ENCODE data around the gene PRSS38. TPM values are rescaled to one million over a fixed set of nuclear protein-coding genes. Genes with fewer than 3 reads are reported as not detected.
"Not testable (repeated sequence)": the region's sequence is repeated elsewhere in the genome, so short reads cannot be mapped to it uniquely, and the experiment has no call there.

PRSS38 gene
- total and polyA plus RNA-seq, 4 donors, result not detected

DNA sequence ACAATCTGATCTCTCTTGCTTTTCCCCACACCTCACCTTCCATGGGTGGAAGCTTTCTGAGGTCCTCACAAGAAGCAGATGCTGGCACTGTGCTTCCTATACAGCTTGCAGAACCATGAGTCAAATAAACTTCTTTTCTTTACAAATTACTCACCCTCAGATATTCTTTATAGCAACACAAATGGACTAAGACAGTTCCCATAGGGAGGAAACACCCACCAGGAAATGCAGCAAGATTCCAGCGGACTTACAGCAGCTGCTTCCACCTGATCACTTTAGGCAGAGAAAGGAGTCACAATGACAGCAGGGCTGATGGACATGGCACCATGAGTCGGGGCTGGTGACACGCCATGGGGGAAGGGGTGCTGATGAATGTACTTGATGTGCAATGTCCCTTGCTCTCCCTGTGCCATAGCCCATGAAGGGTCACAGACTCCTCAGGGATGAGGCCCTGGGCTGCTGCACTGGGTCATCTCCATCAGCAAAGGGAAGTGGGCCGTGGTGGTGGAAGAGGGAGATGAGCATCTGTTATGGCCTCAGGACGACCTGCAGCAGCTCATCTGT, 53.9 kb downstream of the PRSS38 start:
- no peak for TF ChIP-seq CTCF (IDR thresholded peaks at IDR 0.05; ENCODE audit: control extremely low read depth, extremely low read depth)
- 32 to 54% methylated on average over 5 of the region's 5 CpGs for WGBS, 2 donors
- Histone ChIP-seq H3K9me3 (ENCODE audit: control insufficient read depth in 4 of 4, insufficient read depth in 3 of 4, low read length in 3 of 4) (peaks cover 0 to 20% (median 7%) of the 10 kb centered on the region in 4 donors), H3K4me1 (ENCODE audit: control insufficient read depth in 5 of 5, insufficient read depth in 5 of 5, low read length in 5 of 5) (peaks cover 0 to 1% (median 0%) of the 10 kb centered on the region in 5 donors), H3K4me3 (no peak overlapping the region), H3K27me3 (ENCODE audit: control insufficient read depth in 3 of 3, insufficient read depth in 3 of 3, low read length in 2 of 3) (no peaks in the 10 kb centered on the region), H3K27ac (ENCODE audit: low read depth in 1 of 2, low read length in 1 of 2) (no peak overlapping the region), H3K36me3 (ENCODE audit: control insufficient read depth in 4 of 4, insufficient read depth in 4 of 4, low read length in 4 of 4) (no peaks in the 10 kb centered on the region), H3K9ac (ENCODE audit: insufficient read depth in 1 of 2, low read length in 2 of 2) (no peak overlapping the region)
- DNase-seq, result no peak
- ATAC-seq (ENCODE audit: insufficient read depth, low FRiP score), result no peak

- no peak for TF ChIP-seq CTCF (IDR thresholded peaks at IDR 0.05; ENCODE audit: control extremely low read depth, extremely low read depth)
- 18 to 48% methylated on average over 5 of the region's 5 CpGs for WGBS, 2 donors
- no peak for ATAC-seq (ENCODE audit: insufficient read depth, low FRiP score)
Observed at GRCh38 chr1:227869851-227870305, 54.4 kb downstream of the PRSS38 start.

GRCh38 chr1:227870366-227870765, 54.9 kb downstream of the PRSS38 start:
- WGBS, 2 donors, result 47 to 63% methylated on average over 3 of the region's 3 CpGs
- ATAC-seq (ENCODE audit: insufficient read depth, low FRiP score), result no peak
- DNase-seq, result no peak
- Histone ChIP-seq H3K9me3 (ENCODE audit: control insufficient read depth in 4 of 4, insufficient read depth in 3 of 4, low read length in 3 of 4) (peaks cover 0 to 18% (median 3%) of the 10 kb centered on the region in 4 donors), H3K4me3 (no peak overlapping the region), H3K4me1 (ENCODE audit: control insufficient read depth in 5 of 5, insufficient read depth in 5 of 5, low read length in 5 of 5) (peaks cover 0 to 1% (median 0%) of the 10 kb centered on the region in 5 donors), H3K27ac (ENCODE audit: low read depth in 1 of 2, low read length in 1 of 2) (no peak overlapping the region), H3K36me3 (ENCODE audit: control insufficient read depth in 4 of 4, insufficient read depth in 4 of 4, low read length in 4 of 4) (no peaks in the 10 kb centered on the region), H3K9ac (ENCODE audit: insufficient read depth in 1 of 2, low read length in 2 of 2) (no peak overlapping the region), H3K27me3 (ENCODE audit: control insufficient read depth in 3 of 3, insufficient read depth in 3 of 3, low read length in 2 of 3) (no peaks in the 10 kb centered on the region)
- no peak for TF ChIP-seq CTCF (IDR thresholded peaks at IDR 0.05; ENCODE audit: control extremely low read depth, extremely low read depth)

More at GRCh38 chr1:227869851-227870305, 54.4 kb downstream of the PRSS38 start:
- Histone ChIP-seq H3K9ac (ENCODE audit: insufficient read depth in 1 of 2, low read length in 2 of 2) (no peak overlapping the region), H3K27ac (ENCODE audit: low read depth in 1 of 2, low read length in 1 of 2) (no peak overlapping the region), H3K27me3 (ENCODE audit: control insufficient read depth in 3 of 3, insufficient read depth in 3 of 3, low read length in 2 of 3) (no peaks in the 10 kb centered on the region), H3K36me3 (ENCODE audit: control insufficient read depth in 4 of 4, insufficient read depth in 4 of 4, low read length in 4 of 4) (no peaks in the 10 kb centered on the region), H3K9me3 (ENCODE audit: control insufficient read depth in 4 of 4, insufficient read depth in 3 of 4, low read length in 3 of 4) (peaks cover 0 to 20% (median 7%) of the 10 kb centered on the region in 4 donors), H3K4me3 (no peak overlapping the region), H3K4me1 (ENCODE audit: control insufficient read depth in 5 of 5, insufficient read depth in 5 of 5, low read length in 5 of 5) (peaks cover 0 to 1% (median 0%) of the 10 kb centered on the region in 5 donors)
- DNase-seq, result no peak

GRCh38 chr1:227871892-227872291, 56.4 kb downstream of the PRSS38 start:
- 81 to 85% methylated on average over 5 of the region's 5 CpGs for WGBS, 2 donors
- ATAC-seq (ENCODE audit: insufficient read depth, low FRiP score), result not testable (repeated sequence)

DNA sequence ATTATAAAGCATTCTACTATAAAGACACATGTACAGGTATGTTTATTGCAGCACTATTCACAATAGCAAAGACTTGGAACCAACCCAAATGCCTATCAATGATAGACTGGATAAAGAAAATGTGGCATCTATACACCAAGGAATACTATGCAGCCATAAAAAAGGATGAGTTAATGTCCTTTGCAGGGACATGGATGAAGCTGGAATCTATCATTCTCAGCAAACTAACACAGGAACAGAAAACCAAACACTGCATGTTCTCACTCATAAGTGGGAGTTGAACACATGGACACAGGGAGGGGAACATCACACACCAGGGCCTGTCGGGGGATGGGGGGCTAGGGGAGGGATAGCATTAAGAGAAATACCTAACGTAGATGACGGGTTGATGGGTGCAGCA, 62.3 kb downstream of the PRSS38 start:
- H3K9ac ChIP-seq (ENCODE audit: insufficient read depth in 1 of 2, low read length in 2 of 2); H3K36me3 ChIP-seq (ENCODE audit: control insufficient read depth in 4 of 4, insufficient read depth in 4 of 4, low read length in 4 of 4); H3K27me3 ChIP-seq (ENCODE audit: control insufficient read depth in 3 of 3, insufficient read depth in 3 of 3, low read length in 2 of 3); DNase-seq; ATAC-seq (ENCODE audit: insufficient read depth, low FRiP score); H3K9me3 ChIP-seq (ENCODE audit: control insufficient read depth in 4 of 4, insufficient read depth in 3 of 4, low read length in 3 of 4); H3K4me1 ChIP-seq (ENCODE audit: control insufficient read depth in 5 of 5, insufficient read depth in 5 of 5, low read length in 5 of 5); H3K27ac ChIP-seq (ENCODE audit: low read depth in 1 of 2, low read length in 1 of 2); H3K4me3 ChIP-seq: not testable (repeated sequence)
- WGBS, 2 donors, result 93 to 96% methylated on average over 3 of the region's 3 CpGs

More at GRCh38 chr1:227871892-227872291, 56.4 kb downstream of the PRSS38 start:
- H3K27ac ChIP-seq (ENCODE audit: low read depth in 1 of 2, low read length in 1 of 2); H3K9ac ChIP-seq (ENCODE audit: insufficient read depth in 1 of 2, low read length in 2 of 2); H3K9me3 ChIP-seq (ENCODE audit: control insufficient read depth in 4 of 4, insufficient read depth in 3 of 4, low read length in 3 of 4); DNase-seq; H3K36me3 ChIP-seq (ENCODE audit: control insufficient read depth in 4 of 4, insufficient read depth in 4 of 4, low read length in 4 of 4); H3K4me1 ChIP-seq (ENCODE audit: control insufficient read depth in 5 of 5, insufficient read depth in 5 of 5, low read length in 5 of 5); H3K27me3 ChIP-seq (ENCODE audit: control insufficient read depth in 3 of 3, insufficient read depth in 3 of 3, low read length in 2 of 3); H3K4me3 ChIP-seq: not testable (repeated sequence)

Measured in lung (tissue), 12 donors.